WI38 (cell line): ENCODE data around the gene GPR107.

ENCODE experiments used
- H3K4me3 ChIP-seq: 2 replicates; pipeline ENCODE4 v1.5.1; 2011; ENCODE audit warnings: low read depth, mild to moderate bottlenecking, control low read depth, low read length
- TF ChIP-seq, protein P1 (sequence below): IDR thresholded peaks from 2 replicates; pipeline ENCODE4 v1.5.1; 2012; ENCODE audit warnings: low read depth, mild to moderate bottlenecking, control low read depth, low read length

GPR107 gene

DNA sequence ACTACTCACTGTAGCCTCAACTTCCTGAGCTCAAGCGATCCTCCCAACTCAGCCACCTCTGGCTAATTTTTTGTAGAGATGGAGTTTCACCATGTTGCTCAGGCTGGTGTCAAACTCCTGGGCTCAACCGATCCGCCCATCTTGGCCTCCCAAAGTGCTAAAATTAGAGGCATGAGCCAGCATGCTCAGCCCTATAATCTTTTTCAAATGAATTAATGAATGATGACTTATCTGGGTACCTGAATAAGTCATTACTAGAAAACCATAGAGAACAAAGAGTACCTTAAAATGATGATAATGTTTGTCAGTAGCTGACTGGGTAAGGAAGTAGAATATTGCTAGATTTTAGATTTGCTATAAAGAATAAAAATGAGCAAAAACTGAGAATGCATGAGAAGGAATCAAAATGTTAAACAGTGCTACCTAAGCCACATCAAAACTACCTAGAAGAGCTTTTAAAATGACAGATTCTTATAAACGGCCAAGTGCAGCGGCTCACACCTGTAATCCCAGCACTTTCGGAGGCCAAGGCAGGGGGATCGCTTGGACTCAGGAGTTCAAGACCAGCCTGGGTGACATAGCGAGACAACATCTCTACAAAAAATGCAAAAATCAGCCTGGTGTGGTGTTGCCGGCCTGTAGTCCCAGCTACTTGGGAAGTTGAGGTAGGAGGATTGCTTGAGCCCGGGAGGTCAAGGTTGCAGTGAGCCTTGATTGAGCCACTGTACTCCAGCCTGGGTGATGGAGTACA is 24.3 kb upstream of the GPR107 start:
- H3K4me3 ChIP-seq: no peak overlapping the region
- TF ChIP-seq, protein P1, sequence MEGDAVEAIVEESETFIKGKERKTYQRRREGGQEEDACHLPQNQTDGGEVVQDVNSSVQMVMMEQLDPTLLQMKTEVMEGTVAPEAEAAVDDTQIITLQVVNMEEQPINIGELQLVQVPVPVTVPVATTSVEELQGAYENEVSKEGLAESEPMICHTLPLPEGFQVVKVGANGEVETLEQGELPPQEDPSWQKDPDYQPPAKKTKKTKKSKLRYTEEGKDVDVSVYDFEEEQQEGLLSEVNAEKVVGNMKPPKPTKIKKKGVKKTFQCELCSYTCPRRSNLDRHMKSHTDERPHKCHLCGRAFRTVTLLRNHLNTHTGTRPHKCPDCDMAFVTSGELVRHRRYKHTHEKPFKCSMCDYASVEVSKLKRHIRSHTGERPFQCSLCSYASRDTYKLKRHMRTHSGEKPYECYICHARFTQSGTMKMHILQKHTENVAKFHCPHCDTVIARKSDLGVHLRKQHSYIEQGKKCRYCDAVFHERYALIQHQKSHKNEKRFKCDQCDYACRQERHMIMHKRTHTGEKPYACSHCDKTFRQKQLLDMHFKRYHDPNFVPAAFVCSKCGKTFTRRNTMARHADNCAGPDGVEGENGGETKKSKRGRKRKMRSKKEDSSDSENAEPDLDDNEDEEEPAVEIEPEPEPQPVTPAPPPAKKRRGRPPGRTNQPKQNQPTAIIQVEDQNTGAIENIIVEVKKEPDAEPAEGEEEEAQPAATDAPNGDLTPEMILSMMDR: no peak

DNA sequence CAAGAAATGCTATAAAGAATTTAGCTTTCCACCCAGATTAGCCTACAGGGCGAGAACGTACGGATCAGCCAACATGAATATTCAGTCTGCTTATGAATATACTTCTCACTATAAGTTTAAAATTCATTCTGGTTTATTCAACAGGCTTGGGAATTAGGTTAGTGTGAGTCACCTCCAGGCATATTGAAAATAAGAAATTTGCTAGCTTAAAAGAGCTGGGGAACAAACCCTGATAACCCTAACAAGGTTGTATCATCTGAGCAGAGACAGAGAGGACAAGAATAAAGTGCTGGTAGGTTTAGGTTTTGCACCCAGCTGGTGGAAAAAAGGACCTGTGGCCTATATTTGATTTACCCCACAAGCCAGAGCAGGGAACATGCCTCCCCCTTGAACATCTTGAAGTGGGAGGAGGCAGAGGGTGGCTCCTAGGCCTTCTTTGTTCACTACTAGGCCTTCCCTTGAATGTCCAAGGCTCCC is 23.0 kb upstream of the GPR107 start:
- TF ChIP-seq, protein P1: no peak
- no peak overlapping the region for H3K4me3 ChIP-seq

DNA sequence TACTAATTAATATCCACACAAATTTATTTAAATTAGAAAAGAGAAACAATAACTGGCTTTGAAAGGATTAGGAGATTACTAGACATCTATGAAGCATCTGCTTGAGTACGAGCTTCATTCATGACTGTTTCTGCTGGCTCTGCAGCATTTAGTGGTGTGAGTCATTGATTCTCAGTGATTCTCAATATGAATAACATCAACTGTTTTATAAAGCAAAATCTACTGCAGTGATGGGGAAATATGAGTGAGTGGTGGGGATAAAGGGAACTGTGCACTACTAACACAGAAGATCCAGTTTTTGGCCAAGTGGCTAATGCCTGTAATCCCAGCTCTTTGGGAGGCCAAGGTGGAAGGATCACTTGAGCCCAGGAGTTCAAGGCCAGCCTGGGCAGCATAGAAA is 19.1 kb upstream of the GPR107 start:
- TF ChIP-seq, protein P1: no peak
- no peak overlapping the region for H3K4me3 ChIP-seq

- no peak overlapping the region for H3K4me3 ChIP-seq
- TF ChIP-seq, protein P1: no peak
Measured at GRCh38 chr9:130036099-130036498, 17.6 kb upstream of the GPR107 start.

- TF ChIP-seq, protein P1: no peak
- H3K4me3 ChIP-seq: no peak overlapping the region
Measured at GRCh38 chr9:130039528-130040147, 14.1 kb upstream of the GPR107 start.

DNA sequence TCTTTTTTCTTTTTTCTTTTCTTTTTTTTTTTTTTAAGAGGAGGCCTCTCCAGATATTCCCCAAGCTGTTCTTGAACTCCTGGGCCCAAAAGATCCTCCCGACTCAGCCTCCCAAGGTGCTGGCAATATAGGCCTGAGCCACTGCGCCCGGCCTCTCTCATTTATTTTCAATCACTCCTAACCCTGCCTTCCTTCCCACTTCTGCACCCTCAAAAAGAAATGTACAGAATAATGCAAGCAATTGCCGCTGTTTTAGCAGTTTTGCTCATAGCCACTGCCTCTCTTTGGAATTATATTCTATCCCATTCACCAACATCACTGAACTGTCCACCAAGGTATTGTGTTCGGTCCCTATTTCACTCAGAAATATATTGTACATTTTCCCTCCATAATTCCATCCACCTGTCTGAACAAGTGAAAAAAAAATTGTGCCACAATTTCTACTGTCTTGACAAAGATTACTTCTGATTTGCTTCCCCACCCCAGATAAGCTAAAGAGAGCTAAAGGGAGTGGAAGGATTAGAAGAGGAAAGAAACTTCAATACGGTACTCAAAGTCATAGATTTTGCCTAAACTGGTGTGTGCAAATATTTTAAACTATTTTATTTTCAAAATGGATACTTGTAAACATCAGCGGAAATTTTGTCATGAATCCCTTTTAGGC is 12.6 kb upstream of the GPR107 start:
- TF ChIP-seq, protein P1: no peak
- H3K4me3 ChIP-seq: peak overlapping the region; percentile 92
